D341Med (cell line): ENCODE results near the gene TMEM17.

ENCODE experiments used
- DNase-seq: peaks from one replicate; pipeline ENCODE4 v3.0.0; 2012; ENCODE audit warnings: low spot score

The TMEM17 gene

DNA sequence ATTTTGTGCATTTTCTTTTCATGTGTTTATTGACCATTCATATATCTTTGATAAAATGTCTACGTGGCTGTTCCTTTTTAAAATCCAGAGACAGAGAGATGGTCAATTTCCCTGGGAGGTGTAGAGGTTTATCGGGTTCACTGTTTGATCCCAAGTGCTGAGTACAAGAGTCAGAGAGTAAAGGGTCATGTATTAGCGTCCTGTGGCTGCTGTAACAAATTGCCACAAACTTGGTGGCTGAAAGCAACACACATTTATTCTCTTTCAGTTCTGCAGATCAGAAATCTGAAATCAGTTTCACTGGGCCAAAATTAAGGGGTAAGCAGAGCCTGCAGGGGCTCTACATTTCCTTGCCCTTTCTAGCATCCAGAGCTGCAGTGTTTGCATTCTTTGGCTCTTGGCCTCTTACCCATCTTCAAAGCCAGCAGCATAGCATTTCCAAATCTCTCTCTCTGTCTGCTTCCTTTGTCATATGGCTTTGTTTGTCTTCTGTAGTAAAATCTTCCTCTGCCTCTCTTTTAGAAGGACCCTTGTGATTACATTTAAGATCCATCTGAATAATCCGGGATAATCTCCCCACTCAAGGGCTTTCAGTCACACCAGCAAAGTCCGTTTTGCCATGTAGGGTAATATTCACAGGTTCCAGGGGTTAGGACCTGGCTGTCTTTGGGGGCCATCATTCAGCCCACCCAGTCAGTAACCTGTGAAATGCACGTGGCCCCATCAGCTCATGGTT lies 49.9 kb downstream of the TMEM17 start:
- no peak for DNase-seq

DNA sequence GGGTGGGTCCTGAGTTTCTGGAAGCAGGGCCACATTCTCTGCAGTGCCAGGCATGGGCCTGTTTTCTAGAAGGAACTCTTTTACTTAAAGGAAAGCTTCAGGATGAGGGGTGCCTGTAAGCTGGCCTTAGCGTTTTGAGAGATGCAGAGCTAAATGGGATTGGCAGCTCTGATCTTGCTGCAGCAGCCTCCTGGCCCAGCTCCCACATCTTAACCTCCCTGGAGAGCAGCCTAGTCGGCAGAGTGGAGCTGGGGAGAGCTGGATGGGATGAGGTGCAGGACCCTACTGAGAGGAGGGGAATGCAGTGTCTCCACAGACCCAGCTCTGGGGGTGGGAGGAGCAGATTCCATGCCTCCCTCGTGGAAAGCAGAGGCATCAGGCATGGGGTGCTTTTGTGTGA lies 52.0 kb downstream of the TMEM17 start:
- DNase-seq, result no peak

DNA sequence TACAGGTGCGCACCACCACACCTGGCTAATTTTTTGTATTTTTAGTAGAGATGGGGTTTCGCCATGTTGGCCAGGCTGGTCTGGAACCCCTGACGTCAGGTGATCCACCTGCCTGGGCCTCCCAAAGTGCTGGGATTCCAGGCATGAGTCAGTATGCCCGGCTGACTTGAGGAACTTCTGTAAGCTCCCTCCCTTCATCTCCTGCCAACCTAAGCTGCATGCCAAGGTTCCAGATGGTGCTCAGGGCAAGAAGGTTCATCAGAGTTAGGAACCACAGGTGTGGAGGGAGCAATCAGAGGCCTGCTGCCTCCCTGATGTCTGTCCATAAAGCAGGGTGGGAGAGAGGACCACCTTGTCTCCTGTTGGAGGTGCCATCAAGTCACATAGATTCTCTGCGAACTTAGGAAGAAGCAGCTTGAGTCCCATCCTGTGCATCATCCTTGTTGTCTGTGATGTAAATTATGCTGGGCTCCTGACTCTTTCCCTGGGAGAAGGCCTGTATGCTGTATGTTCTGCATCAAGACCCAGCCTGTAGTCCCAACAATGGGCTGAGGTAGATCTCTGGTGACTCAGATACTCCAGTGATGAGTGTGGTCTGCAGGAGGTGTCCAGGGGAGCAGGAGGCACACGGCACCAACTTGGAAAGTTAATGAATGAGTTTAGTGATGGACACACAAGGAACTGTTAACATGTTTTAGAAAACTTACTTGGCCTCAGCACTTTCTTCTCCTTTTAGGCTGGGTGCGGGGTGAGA lies 53.1 kb downstream of the TMEM17 start:
- DNase-seq, result no peak

DNA sequence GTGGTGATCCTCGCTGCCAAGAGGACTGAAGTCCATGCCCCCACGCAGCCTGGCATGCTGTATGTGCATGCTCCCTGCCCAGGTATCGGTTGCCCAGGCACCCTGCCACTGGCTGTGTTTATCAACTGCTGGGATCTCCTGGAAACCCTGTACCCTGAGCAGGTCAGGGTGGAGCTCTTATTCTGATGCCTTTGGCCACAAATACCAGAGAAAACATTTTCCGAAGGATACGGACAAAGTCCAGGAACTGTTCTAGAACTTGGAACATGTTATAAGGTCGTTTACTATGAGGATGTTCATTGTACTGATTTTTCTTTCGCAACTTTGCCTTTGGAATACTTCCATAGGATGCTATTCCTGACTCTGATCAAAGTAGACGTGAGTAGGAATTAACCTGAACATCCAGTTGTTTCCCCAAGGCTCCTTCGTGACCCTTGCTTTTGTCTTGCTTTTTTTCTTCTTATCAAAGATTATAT lies 55.2 kb downstream of the TMEM17 start:
- DNase-seq, result no peak
